22Rv1 (cell line): ENCODE measurements around the gene TOR1B.

Source experiments
- ZFX ChIP-seq: fragments of 450-650 bp; IDR thresholded peaks from 2 replicates; pipeline ENCODE4 v1.6.1; 2017; ENCODE audit warnings: antibody characterized with exemption, borderline replicate concordance
- TF ChIP-seq, protein P1 (sequence below): fragments of 450-650 bp; IDR thresholded peaks from 2 replicates; pipeline ENCODE4 v1.5.1; 2017; ENCODE audit warnings: mild to moderate bottlenecking

DNA sequence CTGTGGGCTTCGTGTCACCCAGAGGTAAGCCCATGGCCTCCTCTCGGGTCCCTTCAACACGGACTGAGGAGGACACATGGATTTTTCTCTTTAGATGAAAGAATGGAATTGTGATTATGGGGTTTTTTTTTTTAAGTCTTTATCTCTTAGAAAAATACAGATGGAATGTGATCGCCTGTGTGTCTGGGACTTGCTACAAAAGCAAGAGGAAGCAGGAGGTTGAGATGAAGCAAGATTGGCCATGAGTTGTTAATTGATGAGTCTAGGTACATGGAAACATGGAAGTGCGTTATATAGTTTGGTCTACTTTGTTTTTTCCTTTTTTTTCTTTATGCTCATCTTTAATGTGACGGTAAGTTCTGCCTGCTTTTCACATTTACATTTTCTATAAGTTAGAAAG, 46.9 kb downstream of the TOR1B start:
- TF ChIP-seq, protein P1, sequence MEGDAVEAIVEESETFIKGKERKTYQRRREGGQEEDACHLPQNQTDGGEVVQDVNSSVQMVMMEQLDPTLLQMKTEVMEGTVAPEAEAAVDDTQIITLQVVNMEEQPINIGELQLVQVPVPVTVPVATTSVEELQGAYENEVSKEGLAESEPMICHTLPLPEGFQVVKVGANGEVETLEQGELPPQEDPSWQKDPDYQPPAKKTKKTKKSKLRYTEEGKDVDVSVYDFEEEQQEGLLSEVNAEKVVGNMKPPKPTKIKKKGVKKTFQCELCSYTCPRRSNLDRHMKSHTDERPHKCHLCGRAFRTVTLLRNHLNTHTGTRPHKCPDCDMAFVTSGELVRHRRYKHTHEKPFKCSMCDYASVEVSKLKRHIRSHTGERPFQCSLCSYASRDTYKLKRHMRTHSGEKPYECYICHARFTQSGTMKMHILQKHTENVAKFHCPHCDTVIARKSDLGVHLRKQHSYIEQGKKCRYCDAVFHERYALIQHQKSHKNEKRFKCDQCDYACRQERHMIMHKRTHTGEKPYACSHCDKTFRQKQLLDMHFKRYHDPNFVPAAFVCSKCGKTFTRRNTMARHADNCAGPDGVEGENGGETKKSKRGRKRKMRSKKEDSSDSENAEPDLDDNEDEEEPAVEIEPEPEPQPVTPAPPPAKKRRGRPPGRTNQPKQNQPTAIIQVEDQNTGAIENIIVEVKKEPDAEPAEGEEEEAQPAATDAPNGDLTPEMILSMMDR: no peak
- TF ChIP-seq ZFX: no peak
